SK-N-SH (cell line): ENCODE data around the gene UBE2D3.

Experiments
- EZH2phosphoT487 ChIP-seq: fragments of 200-600 bp; sonication (generic); IDR thresholded peaks from 2 replicates; pipeline ENCODE4 v1.6.1; 2017; ENCODE audit warnings: low read depth, mixed run types, mild to moderate bottlenecking, antibody characterized with exemption, moderate library complexity, borderline replicate concordance
- GATA2 ChIP-seq: sonication (generic); formaldehyde crosslinking; IDR thresholded peaks from 2 replicates; pipeline ENCODE4 v1.5.0; 2020; ENCODE audit warnings: mild to moderate bottlenecking, missing genetic modification reagents
- RAD21 ChIP-seq: IDR thresholded peaks from 2 replicates; pipeline ENCODE4 v1.6.1; 2012; ENCODE audit warnings: mild to moderate bottlenecking, low read length
- TAF1 ChIP-seq: IDR thresholded peaks from 2 replicates; pipeline ENCODE4 v1.6.1; 2012; ENCODE audit warnings: low read depth, mild to moderate bottlenecking, low read length, moderate library complexity, borderline replicate concordance
- YY1 ChIP-seq: IDR thresholded peaks from 2 replicates; pipeline ENCODE4 v1.4.0; 2012; ENCODE audit warnings: low read depth, mild to moderate bottlenecking
- TF ChIP-seq, protein P1 (sequence below): fragments of 200-600 bp; sonication (generic); IDR thresholded peaks from 2 replicates; pipeline ENCODE4 v1.6.1; 2017; ENCODE audit warnings: antibody characterized with exemption, mild to moderate bottlenecking, moderate library complexity
- TF ChIP-seq, protein P2 (sequence below): IDR thresholded peaks from 2 replicates; pipeline ENCODE4 v1.4.0; 2012; ENCODE audit warnings: low read depth

DNA sequence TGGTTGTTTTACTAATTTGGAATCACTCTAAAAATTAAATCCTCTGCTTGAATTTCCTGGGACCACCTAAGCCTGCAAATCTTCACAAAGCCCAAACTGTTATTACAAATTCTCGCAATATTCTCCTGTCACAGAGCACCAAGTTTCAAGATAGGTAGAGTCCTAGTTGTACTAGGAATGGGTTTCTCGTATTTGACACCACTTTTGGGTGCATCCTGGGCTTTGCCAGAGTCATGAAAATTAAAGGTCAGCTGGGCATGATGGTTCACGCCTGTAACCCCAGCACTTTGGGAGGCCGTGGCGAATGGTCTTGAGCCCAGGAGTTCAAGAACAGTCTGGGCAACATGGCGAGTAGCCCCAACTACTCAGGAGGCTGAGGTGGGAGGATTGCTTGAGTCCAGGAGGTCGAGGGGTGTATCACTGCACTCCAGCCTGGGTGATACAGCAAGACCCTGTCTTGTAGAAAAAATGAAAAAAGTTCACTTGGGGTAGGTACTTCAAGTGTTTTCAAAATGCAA is 36.0 kb downstream of the UBE2D3 start:
- TF ChIP-seq GATA2 (CRISPR knock-in tag) (no peak), TAF1 (no peak), EZH2phosphoT487 (no peak), RAD21 (no peak), YY1 (no peak)
- TF ChIP-seq, protein P1, sequence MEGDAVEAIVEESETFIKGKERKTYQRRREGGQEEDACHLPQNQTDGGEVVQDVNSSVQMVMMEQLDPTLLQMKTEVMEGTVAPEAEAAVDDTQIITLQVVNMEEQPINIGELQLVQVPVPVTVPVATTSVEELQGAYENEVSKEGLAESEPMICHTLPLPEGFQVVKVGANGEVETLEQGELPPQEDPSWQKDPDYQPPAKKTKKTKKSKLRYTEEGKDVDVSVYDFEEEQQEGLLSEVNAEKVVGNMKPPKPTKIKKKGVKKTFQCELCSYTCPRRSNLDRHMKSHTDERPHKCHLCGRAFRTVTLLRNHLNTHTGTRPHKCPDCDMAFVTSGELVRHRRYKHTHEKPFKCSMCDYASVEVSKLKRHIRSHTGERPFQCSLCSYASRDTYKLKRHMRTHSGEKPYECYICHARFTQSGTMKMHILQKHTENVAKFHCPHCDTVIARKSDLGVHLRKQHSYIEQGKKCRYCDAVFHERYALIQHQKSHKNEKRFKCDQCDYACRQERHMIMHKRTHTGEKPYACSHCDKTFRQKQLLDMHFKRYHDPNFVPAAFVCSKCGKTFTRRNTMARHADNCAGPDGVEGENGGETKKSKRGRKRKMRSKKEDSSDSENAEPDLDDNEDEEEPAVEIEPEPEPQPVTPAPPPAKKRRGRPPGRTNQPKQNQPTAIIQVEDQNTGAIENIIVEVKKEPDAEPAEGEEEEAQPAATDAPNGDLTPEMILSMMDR: no peak
- TF ChIP-seq, protein P2, sequence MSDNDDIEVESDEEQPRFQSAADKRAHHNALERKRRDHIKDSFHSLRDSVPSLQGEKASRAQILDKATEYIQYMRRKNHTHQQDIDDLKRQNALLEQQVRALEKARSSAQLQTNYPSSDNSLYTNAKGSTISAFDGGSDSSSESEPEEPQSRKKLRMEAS: no peak
